BLaER1 treated with 17β-estradiol and CSF1 and Interleukin-3, amounts not matched to agents 10 nM and 100 nM (cell line): ENCODE measurements around the gene BLTP1.

ENCODE experiments used
- H3K27ac ChIP-seq, 11 experiments: shearing (Covaris generic); formaldehyde crosslinking; 2 replicates each; pipeline ENCODE4 v1.8.1; 2022
- H3K27me3 ChIP-seq, 11 experiments: shearing (Covaris generic); formaldehyde crosslinking; 2 replicates each; pipeline ENCODE4 v1.8.1; 2022
- H3K36me3 ChIP-seq, 11 experiments: shearing (Covaris generic); formaldehyde crosslinking; 2 replicates each; pipeline ENCODE4 v1.8.1; 2022
- H3K4me1 ChIP-seq, 10 experiments: shearing (Covaris generic); formaldehyde crosslinking; 2 replicates each; pipeline ENCODE4 v1.8.1; 2022
- H3K4me2 ChIP-seq, 11 experiments: shearing (Covaris generic); formaldehyde crosslinking; 2 replicates each; pipeline ENCODE4 v1.8.1; 2022
- H3K4me3 ChIP-seq, 10 experiments: shearing (Covaris generic); formaldehyde crosslinking; 2 replicates each; pipeline ENCODE4 v1.8.1; 2022
- H3K9ac ChIP-seq, 11 experiments: shearing (Covaris generic); formaldehyde crosslinking; 2 replicates each; pipeline ENCODE4 v1.8.1; 2022
- H3K9me3 ChIP-seq, 11 experiments: shearing (Covaris generic); formaldehyde crosslinking; replicated peaks in 1 of 11; 2 replicates each; pipeline ENCODE4 v1.8.1; 2022
- H4K20me1 ChIP-seq, 11 experiments: shearing (Covaris generic); formaldehyde crosslinking; 2 replicates each; pipeline ENCODE4 v1.8.1; 2022
- Cebpa-rat ChIP-seq, 11 experiments: shearing (Covaris generic); IDR thresholded peaks; 2 replicates each; pipeline ENCODE4 v1.8.1; 2022

The BLTP1 gene

GRCh38 chr4:122129061-122129460 lies 23.1 kb upstream of the BLTP1 start:
- 0 out of 22 replicates have a peak overlapping the region, but pooled peaks of 1 of the 11 experiments have one; percentile 11 for H3K4me2 ChIP-seq
- H3K36me3 ChIP-seq = no peaks in the 10 kb centered on the region
- TF ChIP-seq Cebpa-rat (IDR thresholded peaks at IDR 0.05) = no peak
- no peaks in the 10 kb centered on the region for H4K20me1 ChIP-seq
- no peaks in the 10 kb centered on the region for H3K27me3 ChIP-seq
- H3K9ac ChIP-seq = no peak overlapping the region
- H3K4me1 ChIP-seq = peaks cover 0 to 6% (median 0%) of the 10 kb centered on the region in 10 experiments; a peak in 2 of 20 replicates
- H3K4me3 ChIP-seq = no peak overlapping the region
- H3K9me3 ChIP-seq = peaks cover 0 to 4% (median 0%) of the 10 kb centered on the region in 11 experiments; a peak in 3 of 22 replicates
- H3K27ac ChIP-seq = no peak overlapping the region

- Histone ChIP-seq H3K4me1 (peaks cover 0 to 6% (median 0%) of the 10 kb centered on the region in 10 experiments; a peak in 2 of 20 replicates), H3K27ac (no peak overlapping the region), H3K4me3 (no peak overlapping the region), H3K9ac (no peak overlapping the region), H4K20me1 (no peaks in the 10 kb centered on the region), H3K27me3 (no peaks in the 10 kb centered on the region), H3K36me3 (no peaks in the 10 kb centered on the region), H3K4me2 (no peak overlapping the region), H3K9me3 (0 out of 22 replicates have a peak, but pooled peaks cover 0 to 4% (median 0%) of the 10 kb centered on the region in 11 experiments)
- TF ChIP-seq Cebpa-rat (IDR thresholded peaks at IDR 0.05) = no peak
These were observed 20.5 kb upstream of the BLTP1 start for GRCh38 chr4:122131562-122132157.

GRCh38 chr4:122132891-122133290 lies 19.2 kb upstream of the BLTP1 start:
- Histone ChIP-seq H3K27me3 (no peaks in the 10 kb centered on the region), H4K20me1 (no peaks in the 10 kb centered on the region), H3K9me3 (0 out of 22 replicates have a peak, but pooled peaks cover 0 to 4% (median 0%) of the 10 kb centered on the region in 11 experiments), H3K9ac (no peak overlapping the region), H3K4me2 (no peak overlapping the region), H3K36me3 (no peaks in the 10 kb centered on the region), H3K4me3 (no peak overlapping the region), H3K4me1 (peaks cover 0 to 6% (median 0%) of the 10 kb centered on the region in 10 experiments; a peak in 2 of 20 replicates), H3K27ac (no peak overlapping the region)
- no peak for TF ChIP-seq Cebpa-rat (IDR thresholded peaks at IDR 0.05)

- no peak overlapping the region for H3K4me2 ChIP-seq
These were observed 13.0 kb upstream of the BLTP1 start for GRCh38 chr4:122139139-122139538.

GRCh38 chr4:122140834-122141233 lies 11.3 kb upstream of the BLTP1 start:
- Histone ChIP-seq H3K27me3 (no peaks in the 10 kb centered on the region), H3K4me2 (no peak overlapping the region), H3K9me3 (0 out of 22 replicates have a peak, but pooled peaks cover 0 to 4% (median 0%) of the 10 kb centered on the region in 11 experiments), H3K4me3 (no peak overlapping the region), H3K27ac (no peak overlapping the region), H3K36me3 (no peaks in the 10 kb centered on the region), H3K9ac (no peak overlapping the region), H3K4me1 (no peaks in the 10 kb centered on the region), H4K20me1 (no peaks in the 10 kb centered on the region)
- no peak for TF ChIP-seq Cebpa-rat (IDR thresholded peaks at IDR 0.05)

More at GRCh38 chr4:122139139-122139538, 13.0 kb upstream of the BLTP1 start:
- Histone ChIP-seq H3K36me3 (no peaks in the 10 kb centered on the region), H3K9me3 (0 out of 22 replicates have a peak, but pooled peaks cover 0 to 4% (median 0%) of the 10 kb centered on the region in 11 experiments), H3K4me3 (no peak overlapping the region), H3K4me1 (no peaks in the 10 kb centered on the region), H4K20me1 (no peaks in the 10 kb centered on the region), H3K27ac (no peak overlapping the region), H3K27me3 (no peaks in the 10 kb centered on the region), H3K9ac (no peak overlapping the region)
- TF ChIP-seq Cebpa-rat (IDR thresholded peaks at IDR 0.05) = no peak

GRCh38 chr4:122142687-122143086 lies 9.4 kb upstream of the BLTP1 start:
- no peaks in the 10 kb centered on the region for H4K20me1 ChIP-seq
- no peak for TF ChIP-seq Cebpa-rat (IDR thresholded peaks at IDR 0.05)
- H3K4me1 ChIP-seq = no peaks in the 10 kb centered on the region
- no peaks in the 10 kb centered on the region for H3K36me3 ChIP-seq
- H3K4me3 ChIP-seq = no peak overlapping the region
- H3K27me3 ChIP-seq = no peaks in the 10 kb centered on the region
- H3K9me3 ChIP-seq = 0 out of 22 replicates have a peak, but pooled peaks cover 0 to 4% (median 0%) of the 10 kb centered on the region in 11 experiments
- H3K27ac ChIP-seq = no peak overlapping the region
- H3K9ac ChIP-seq = no peak overlapping the region
- H3K4me2 ChIP-seq = no peak overlapping the region

- Histone ChIP-seq H3K9ac (no peak overlapping the region), H3K4me3 (no peak overlapping the region), H3K36me3 (no peaks in the 10 kb centered on the region), H3K4me1 (peaks cover 4 to 15% (median 10%) of the 10 kb centered on the region in 10 experiments; a peak in 18 of 20 replicates), H4K20me1 (no peaks in the 10 kb centered on the region), H3K4me2 (no peak overlapping the region), H3K27ac (no peak overlapping the region), H3K9me3 (no peaks in the 10 kb centered on the region), H3K27me3 (no peaks in the 10 kb centered on the region)
- peak in 1 of 11 experiments; percentile 68; a peak in 2 of 22 replicates for TF ChIP-seq Cebpa-rat (IDR thresholded peaks at IDR 0.05)
These were observed 5.5 kb upstream of the BLTP1 start for GRCh38 chr4:122146652-122147051.

- Histone ChIP-seq H3K4me3 (0 out of 20 replicates have a peak overlapping the region, but pooled peaks of 1 of the 10 experiments have one; percentile 86), H3K4me2 (peak overlapping the region in 10 of 11 experiments; percentile 77 to 93 (median 86); a peak in 16 of 22 replicates), H4K20me1 (peaks cover 0 to 5% (median 0%) of the 10 kb centered on the region in 11 experiments; a peak in 3 of 22 replicates), H3K9me3 (no peaks in the 10 kb centered on the region), H3K36me3 (peaks cover 7 to 20% (median 12%) of the 10 kb centered on the region in 11 experiments; a peak in 20 of 22 replicates), H3K4me1 (peaks cover 17 to 30% (median 19%) of the 10 kb centered on the region in 10 experiments; a peak in 19 of 20 replicates), H3K27me3 (no peaks in the 10 kb centered on the region), H3K9ac (no peak overlapping the region), H3K27ac (peak overlapping the region in 2 of 11 experiments; percentile 86 to 88; a peak in 2 of 22 replicates)
- no peak for TF ChIP-seq Cebpa-rat (IDR thresholded peaks at IDR 0.05)
These were observed 1.2 kb upstream of the BLTP1 start for GRCh38 chr4:122150931-122151330.

GRCh38 chr4:122152711-122153226 lies 638 bp downstream of the BLTP1 start:
- H3K36me3 ChIP-seq = peaks cover 17 to 38% (median 29%) of the 10 kb centered on the region in 11 experiments
- peak overlapping the region; percentile 68 to 88 (median 82) for H3K27ac ChIP-seq
- H3K4me3 ChIP-seq = peak overlapping the region; percentile 81 to 97 (median 92)
- H3K4me1 ChIP-seq = peaks cover 17 to 46% (median 23%) of the 10 kb centered on the region in 10 experiments; a peak in 19 of 20 replicates
- TF ChIP-seq Cebpa-rat (IDR thresholded peaks at IDR 0.05) = no peak
- no peaks in the 10 kb centered on the region for H3K27me3 ChIP-seq
- H3K9ac ChIP-seq = peak overlapping the region; percentile 82 to 93 (median 89)
- peaks cover 0 to 5% (median 0%) of the 10 kb centered on the region in 11 experiments; a peak in 2 of 22 replicates for H3K9me3 ChIP-seq
- H4K20me1 ChIP-seq = peaks cover 0 to 18% (median 5%) of the 10 kb centered on the region in 11 experiments; a peak in 8 of 22 replicates
- peak overlapping the region; percentile 76 to 93 (median 85) for H3K4me2 ChIP-seq
